Right lobe of liver (tissue), 6 donors: Measurements from ENCODE around the gene TMEM213. TPM values are rescaled to one million over a fixed set of nuclear protein-coding genes. Genes with fewer than 3 reads are reported as not detected.

Experiments
- ATAC-seq, 4 donors: fragments of 200-7000 bp; cut with Tn5 transposase; one replicate each; pipeline ENCODE4 v1.9.1; 2020; ENCODE audit warnings: mild to moderate bottlenecking in 4 of 4, moderate library complexity in 4 of 4
- DNase-seq, 3 donors: peaks; one replicate each; pipeline ENCODE4 v3.0.0-alpha.2; 2020
- H3K27ac ChIP-seq, 3 donors: fragments of 200-600 bp; one replicate each; pipeline ENCODE4 v1.8.0; 2022
- H3K27me3 ChIP-seq, 2 donors: fragments of 200-600 bp; one replicate each; pipeline ENCODE4 v1.8.0; 2022
- H3K36me3 ChIP-seq, 4 donors: fragments of 200-600 bp; sonication (generic) in 1 of 4; one replicate each; pipeline versions ENCODE4 v1.5.1 to v1.8.0; 2017 to 2022; ENCODE audit warnings: control low read depth in 1 of 4
- H3K4me1 ChIP-seq, 4 donors: fragments of 200-600 bp; sonication (generic) in 1 of 4; one replicate each; pipeline versions ENCODE4 v1.5.1 to v1.8.0; 2017 to 2022; ENCODE audit warnings: control low read depth in 1 of 4
- H3K4me3 ChIP-seq, 3 donors: fragments of 200-600 bp; one replicate each; pipeline ENCODE4 v1.8.0; 2022
- H3K9me3 ChIP-seq, 4 donors: fragments of 200-600 bp; sonication (generic) in 1 of 4; one replicate each; pipeline versions ENCODE4 v1.5.1 to v1.8.0; 2017 to 2022; ENCODE audit warnings: control low read depth in 1 of 4
- CTCF ChIP-seq, 4 donors: fragments of 200-600 bp in 3 of 4; fragments of 450-650 bp in 1 of 4; IDR thresholded peaks; one replicate each; pipeline versions ENCODE4 v1.5.1 to v1.8.0; 2016 to 2022; ENCODE audit warnings: antibody characterized with exemption in 4 of 4, mild to moderate bottlenecking in 2 of 4
- POLR2A ChIP-seq: fragments of 450-650 bp; IDR thresholded peaks from one replicate; pipeline ENCODE4 v1.6.1; 2017; ENCODE audit warnings: antibody characterized with exemption, mild to moderate bottlenecking
- WGBS: methylation state at CpG from one replicate; pipeline ENCODE4 v1.1.6; 2018; ENCODE audit warnings: low coverage, low lambda C conversion rate; ENCODE audit not compliant: insufficient coverage; ENCODE audit errors: missing lambda C conversion rate; 5-methylcytosine and 5-hydroxymethylcytosine counted together
- intact Hi-C, 2 donors: fragments of 100-400 bp; cut with DNase I; formaldehyde crosslinking; loops; one replicate each; pipeline versions ENCODE4 v1.11.2 to v1.14.1; 2022
- small RNA-seq, 2 experiments: library from RNA; depleted of rRNA; stranded (forward); fragments of <200 nt; gene quantifications; one replicate each; pipeline ENCODE3, GENCODE V24; 2016
- total RNA-seq, 6 experiments: library from RNA; depleted of rRNA in 2 of 6; stranded (reverse); fragments of >200 nt in 2 of 6; fragmentation: NEBNext Ultra II Directional in 3 of 6; extraction: Animal tissue kit (Norgen Biotek cat#: 25700) in 3 of 6; gene quantifications; one replicate each; pipeline versions ENCODE4 v1.1.0 to v1.2.4, GENCODE V29; 2016 to 2023
- donor health status: DM: no; HTN: yes; CAD: no.
- donor health status: DM: no; HTN: no; CAD: no.
- donor health status: DM: no; HTN: no; CAD: no.
- donor health status: DM: no; HTN: yes; CAD: no.
- donor health status: DM: no; HTN: yes; CAD: no.

The TMEM213 gene
- total RNA-seq, 6 experiments from 2014 or later: not detected

- TF ChIP-seq CTCF (IDR thresholded peaks at IDR 0.05) (no peak), POLR2A (no peak)
- no peak for ATAC-seq
- no peaks in the 10 kb centered on the region for H3K9me3 ChIP-seq
- H3K27me3 ChIP-seq: no peaks in the 10 kb centered on the region
- WGBS: 74% methylated on average over 12 of the region's 13 CpGs
- intact Hi-C loops: no loop called here
- no peak overlapping the region for H3K4me3 ChIP-seq
- peaks cover 0 to 19% (median 2%) of the 10 kb centered on the region in 4 donors for H3K4me1 ChIP-seq
- H3K27ac ChIP-seq: no peak overlapping the region
- no peaks in the 10 kb centered on the region for H3K36me3 ChIP-seq
- no peak for DNase-seq
Observed at GRCh38 chr7:138885383-138886147, 87.8 kb downstream of the TMEM213 start.

GRCh38 chr7:138886501-138886917 is 88.7 kb downstream of the TMEM213 start:
- Histone ChIP-seq H3K27me3 (no peaks in the 10 kb centered on the region), H3K27ac (no peak overlapping the region), H3K4me3 (no peak overlapping the region), H3K4me1 (peaks cover 0 to 22% (median 3%) of the 10 kb centered on the region in 4 donors), H3K9me3 (no peaks in the 10 kb centered on the region), H3K36me3 (no peaks in the 10 kb centered on the region)
- DNase-seq (no peak), ATAC-seq (peak; percentile 59 to 75 (median 66))
- WGBS: 21% methylated on average over 4 of the region's 4 CpGs
- intact Hi-C loops: no loop called here
- no peak for TF ChIP-seq POLR2A
- TF ChIP-seq CTCF (IDR thresholded peaks at IDR 0.05): peak; percentile 63 to 74 (median 68)

- no peak for ATAC-seq
- DNase-seq: no peak
- WGBS: 86% methylated on average over 9 of the region's 9 CpGs
- Histone ChIP-seq H3K36me3 (no peaks in the 10 kb centered on the region), H3K27ac (no peak overlapping the region), H3K9me3 (no peaks in the 10 kb centered on the region), H3K4me3 (no peak overlapping the region), H3K27me3 (no peaks in the 10 kb centered on the region), H3K4me1 (peaks cover 0 to 22% (median 3%) of the 10 kb centered on the region in 4 donors)
- intact Hi-C loops: no loop called here
- no peak for TF ChIP-seq CTCF (IDR thresholded peaks at IDR 0.05)
- no peak for TF ChIP-seq POLR2A
Observed at GRCh38 chr7:138887085-138887710, 89.4 kb downstream of the TMEM213 start.

Small RNAs within 50 kb of the gene (small RNA-seq; reads per million reads assigned to genes)
- 0 reads per million in 2 experiments for gene RNU6-1272P

Other genes with a start within 250 kb of the TMEM213 start
- gene SVOPL, start 96.6 kb upstream of the TMEM213 start, total RNA-seq: not detected
- gene ATP6V0A4, start 202 bp downstream of the TMEM213 start, total RNA-seq: not detected
- gene KIAA1549, start 183.4 kb downstream of the TMEM213 start, total RNA-seq: 1 to 10 TPM in 1 of 6 experiments, under 1 TPM in 5; 0.56 to 1.9 (median 0.68) TPM
- 1 to 10 TPM in 5 of 6 experiments, under 1 TPM in 1; 0.93 to 3.7 (median 1.8) TPM for gene ZC3HAV1L, start 238.0 kb downstream of the TMEM213 start, total RNA-seq